ENCODE data around the gene LIX1.
A peak's percentile ranks its signal among the peaks of the same experiment; 100 is the strongest.
"Not testable (repeated sequence)": the region's sequence is repeated elsewhere in the genome, so short reads cannot be mapped to it uniquely, and the experiment has no call there.

Gene LIX1

DNA sequence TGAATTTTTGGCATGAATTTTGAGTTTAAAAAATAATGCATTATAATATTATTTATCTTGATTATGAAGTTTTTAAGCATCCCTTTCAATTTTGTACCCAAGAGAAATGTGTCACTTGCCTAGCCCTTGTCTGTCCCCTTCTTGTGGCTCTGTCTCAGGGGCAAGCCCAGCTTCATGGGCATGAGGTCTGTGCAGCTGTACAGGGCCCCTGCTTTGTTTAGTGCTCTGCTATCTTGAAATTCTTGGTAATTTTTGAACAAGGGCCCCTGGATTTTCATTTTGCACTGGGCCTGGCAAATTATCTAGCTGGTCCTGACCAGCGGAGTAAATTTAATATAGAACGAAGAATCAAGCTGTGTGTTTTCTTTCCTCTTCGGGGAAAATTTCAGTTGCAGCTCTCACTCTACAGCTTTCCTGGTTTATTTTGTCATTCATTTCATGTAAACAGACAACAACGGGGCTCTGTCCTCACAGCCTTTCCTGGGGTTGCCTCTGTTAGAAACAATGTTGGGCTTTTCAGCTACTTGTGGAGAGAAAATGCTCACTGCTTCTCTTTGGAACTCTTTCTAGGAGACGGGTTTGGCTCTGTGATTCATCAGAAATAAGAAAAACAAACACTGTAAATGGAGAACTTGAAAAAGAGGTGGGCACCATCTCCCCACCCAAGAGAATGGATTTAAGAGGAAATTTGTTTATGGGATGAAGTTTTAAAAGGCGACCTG is 41.1 kb downstream of the LIX1 start:
- DNase-seq, result no peak

- peak; percentile 13 for DNase-seq
Measured at GRCh38 chr5:97100476-97100875, 41.9 kb downstream of the LIX1 start.

DNA sequence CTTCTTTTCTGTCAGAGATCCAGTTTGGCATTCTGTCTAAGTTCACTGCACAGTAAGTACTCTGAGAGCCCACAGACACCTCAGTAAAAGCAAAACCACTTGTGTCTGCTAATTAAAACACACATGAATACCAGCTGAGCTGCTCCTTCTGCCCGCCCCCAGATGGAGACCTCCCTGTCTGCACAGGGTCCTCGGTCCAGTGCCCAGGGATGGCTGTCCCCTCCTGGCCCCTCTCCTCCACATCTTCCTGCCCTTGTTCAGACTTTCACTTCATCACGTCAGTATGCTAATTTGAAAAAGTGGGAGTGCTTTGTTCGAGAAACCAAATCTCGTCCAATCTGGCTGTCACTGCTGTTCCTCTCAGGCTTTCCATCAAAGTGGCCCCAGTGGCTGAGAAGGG is 43.5 kb downstream of the LIX1 start:
- DNase-seq, result no peak

- DNase-seq, result no peak
Measured at GRCh38 chr5:97097326-97098230, 44.8 kb downstream of the LIX1 start.

- DNase-seq, result no peak
Measured at GRCh38 chr5:97096846-97097245, 45.6 kb downstream of the LIX1 start.

DNA sequence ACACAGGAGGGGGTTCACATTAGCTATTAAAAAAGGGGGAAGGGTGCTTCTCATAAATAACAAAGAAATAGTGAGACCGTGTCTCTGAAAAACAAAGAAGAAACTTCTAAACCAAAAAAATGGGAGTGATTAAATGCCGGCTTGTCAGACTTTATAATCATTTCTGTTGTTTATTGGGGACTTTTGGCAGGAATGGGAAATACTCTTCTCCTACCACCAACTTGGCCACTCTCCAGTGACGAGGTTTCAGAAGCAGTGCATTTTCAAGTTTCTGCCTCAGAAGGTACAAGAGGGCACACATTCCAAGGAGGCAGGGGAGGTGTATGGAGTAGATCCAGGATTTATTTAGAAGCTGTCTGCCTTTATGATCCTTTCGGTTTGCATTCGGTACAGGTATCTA is 46.2 kb downstream of the LIX1 start:
- peak; percentile 50 for DNase-seq

- no peak for DNase-seq
Measured at GRCh38 chr5:97095318-97095732, 47.1 kb downstream of the LIX1 start.

DNA sequence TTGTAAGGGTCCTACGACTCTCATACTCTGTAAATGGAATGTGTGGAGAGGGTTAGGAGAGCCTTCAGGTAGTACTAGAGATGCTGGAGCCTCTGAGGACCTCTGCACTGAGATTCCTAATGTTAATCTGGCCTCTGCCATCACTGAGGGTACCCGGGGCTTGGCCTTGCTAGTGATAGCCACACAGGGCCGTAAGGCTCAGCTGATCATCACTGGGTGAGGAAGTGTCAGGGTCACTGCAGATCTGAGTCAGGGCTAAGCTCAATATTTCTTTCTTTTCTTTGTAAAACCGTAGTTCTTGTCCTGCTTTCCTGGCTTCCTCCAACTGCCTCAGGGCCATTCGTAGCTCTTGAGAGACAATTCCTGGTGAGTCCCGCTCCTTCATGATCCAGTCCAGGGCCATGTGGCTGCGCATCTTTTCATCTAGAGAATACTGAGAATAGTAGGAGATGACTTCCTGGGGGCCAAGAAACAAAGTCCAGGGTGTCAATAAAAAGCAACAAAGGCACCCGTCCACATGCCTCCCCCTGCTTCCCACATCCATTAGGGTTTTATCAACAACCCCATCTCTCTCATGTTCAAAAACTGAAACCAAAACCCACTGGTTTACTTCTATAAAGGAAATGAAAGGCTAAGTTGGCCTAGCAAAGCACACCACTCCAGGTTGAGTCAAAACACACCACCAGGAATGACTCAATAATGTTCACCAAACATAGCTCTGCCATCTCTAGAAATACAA is 47.7 kb downstream of the LIX1 start:
- no peak for DNase-seq

DNA sequence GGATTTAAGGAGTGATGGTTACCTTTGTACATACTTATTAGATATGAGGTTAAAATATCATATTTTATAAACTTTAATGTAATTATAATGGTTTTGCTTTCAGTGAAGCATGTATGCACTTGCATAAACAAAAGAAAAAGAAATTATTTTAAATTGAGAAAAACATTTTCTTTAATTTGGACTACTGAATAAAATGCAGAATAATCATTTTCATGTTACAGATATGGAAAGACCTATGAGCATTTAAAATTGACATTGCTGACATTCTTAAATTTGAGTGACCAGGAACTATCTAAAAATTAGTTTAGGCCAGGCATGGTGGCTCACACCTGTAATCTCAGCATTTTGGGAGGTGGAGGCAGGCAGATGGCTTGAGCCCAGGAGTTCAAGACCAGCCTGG is 49.2 kb downstream of the LIX1 start:
- DNase-seq, result no peak

GRCh38 chr5:97090944-97091343 is 51.5 kb downstream of the LIX1 start:
- no peak for DNase-seq

- DNase-seq, result no peak
Measured at GRCh38 chr5:97089149-97089801, 53.1 kb downstream of the LIX1 start.

DNA sequence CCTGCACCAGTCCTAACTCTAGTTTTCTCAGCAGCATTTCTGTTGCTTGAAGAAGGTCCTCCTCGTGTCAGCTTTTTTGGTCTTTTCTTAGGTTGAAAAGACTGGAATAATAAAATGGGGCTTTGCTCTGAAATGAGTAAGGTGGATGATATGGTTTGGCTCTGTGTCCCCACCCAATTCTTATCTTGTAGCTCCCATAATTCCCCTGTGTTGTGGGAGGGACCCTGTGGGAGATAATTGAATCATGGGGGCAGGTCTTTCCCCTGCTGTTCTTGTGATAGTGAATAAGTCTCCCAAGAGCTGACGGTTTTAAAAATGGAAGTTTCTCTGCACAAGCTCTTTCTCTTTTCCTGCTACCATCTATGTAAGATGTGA is 53.6 kb downstream of the LIX1 start:
- no peak for DNase-seq

- DNase-seq, result no peak
Measured at GRCh38 chr5:97087138-97087537, 55.3 kb downstream of the LIX1 start.

DNA sequence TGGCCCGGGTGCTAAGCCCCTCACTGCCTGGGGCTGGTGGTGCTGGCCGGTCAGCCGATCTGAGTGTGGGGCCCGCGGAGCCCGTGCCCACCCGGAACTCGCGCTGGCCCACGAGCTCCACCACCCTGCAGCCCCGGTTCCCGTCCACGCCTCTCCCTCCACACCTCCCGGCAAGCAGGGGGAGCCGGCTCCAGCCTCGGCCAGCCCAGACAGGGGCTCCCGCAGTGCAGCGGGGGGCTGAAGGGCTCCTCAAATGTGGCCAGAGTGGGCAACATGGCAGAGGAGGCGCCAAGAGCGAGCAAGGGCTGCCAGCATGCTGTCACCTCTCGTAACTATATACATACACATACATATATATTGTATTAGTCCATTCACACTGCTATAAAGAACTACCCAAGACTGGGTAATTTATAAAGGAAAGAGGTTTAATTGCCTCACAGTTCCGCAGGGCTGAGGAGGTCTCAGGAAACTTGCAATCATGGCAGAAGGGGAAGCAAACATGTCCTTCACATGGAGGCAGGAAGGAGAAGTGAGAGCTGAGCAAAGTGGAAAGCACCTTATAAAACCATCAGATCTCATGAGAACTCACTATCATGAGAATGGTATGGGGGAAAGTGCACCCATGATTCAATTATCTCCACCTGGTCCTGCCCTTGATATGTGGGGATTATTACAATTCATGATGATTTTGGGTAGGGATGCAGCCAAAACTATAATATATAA is 56.8 kb downstream of the LIX1 start:
- DNase-seq, result no peak

DNA sequence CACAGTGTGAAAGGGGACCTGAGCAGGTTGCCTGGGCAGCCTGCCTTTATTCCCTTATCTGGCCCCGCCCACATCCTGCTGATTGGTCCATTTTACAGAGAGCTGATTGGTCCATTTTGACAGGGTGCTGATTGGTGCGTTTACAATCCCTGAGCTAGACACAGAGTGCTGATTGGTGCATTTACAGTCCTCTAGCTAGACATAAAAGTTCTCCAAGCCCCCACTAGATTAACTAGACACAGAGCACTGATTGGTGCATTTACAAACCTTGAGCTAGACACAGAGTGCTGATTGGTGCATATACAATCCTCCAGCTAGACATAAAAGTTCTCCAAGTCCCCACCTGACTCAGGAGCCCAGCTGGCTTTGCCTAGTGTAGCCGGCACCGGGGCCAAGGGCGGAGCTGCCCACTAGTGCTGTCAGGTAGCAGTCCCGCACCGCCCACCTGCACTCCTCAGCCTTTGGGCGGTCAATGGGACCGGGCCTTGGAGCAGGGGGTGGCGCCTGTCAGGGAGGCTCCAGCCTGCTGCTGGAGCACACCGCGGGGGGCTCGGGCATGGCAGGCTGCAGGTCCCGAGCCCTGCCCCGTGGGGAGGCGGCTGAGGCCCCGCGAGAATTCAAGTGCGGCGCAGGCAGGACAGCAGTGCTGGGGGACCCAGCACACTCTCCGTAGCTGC is 57.5 kb downstream of the LIX1 start:
- DNase-seq, result not testable (repeated sequence)

DNA sequence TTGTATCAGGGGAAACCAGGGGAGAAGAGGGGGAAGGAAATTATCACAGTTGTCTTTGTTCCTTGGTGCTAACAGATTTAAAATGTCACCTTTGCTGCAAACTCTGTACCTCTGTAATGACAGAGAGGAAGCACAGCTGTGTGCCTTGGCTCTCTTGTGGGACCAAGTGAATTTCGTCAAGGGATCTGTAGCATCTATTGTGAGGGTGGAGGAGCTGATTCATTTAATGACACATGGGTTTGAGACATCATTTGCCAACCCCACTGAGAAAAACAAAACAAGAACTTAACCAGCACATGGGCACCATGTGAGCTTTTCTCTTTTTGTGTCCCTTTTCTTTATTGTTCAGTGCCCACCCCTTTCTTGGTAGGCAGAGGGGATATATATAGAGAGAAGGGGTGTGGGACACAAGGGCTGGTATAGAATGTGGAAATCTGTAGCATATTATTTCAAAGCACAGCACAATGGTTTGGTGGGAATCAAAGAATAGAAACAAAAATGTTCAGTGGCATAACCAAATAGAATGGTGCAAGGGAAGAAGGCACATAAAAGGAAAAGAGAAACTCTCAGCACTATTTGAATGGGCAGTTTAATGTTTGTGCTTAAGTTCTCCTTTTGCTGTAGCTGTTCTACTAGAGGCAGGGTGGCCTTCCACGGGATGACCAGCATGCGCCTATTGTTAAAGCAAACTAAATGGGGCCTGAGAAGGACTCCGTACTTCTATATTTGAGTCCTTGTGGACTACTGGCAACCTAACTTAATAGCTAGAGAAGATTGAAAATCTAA is 63.3 kb downstream of the LIX1 start:
- DNase-seq, result no peak

- no peak for DNase-seq
Measured at GRCh38 chr5:97077246-97077645, 65.2 kb downstream of the LIX1 start.

GRCh38 chr5:97076098-97076497 is 66.3 kb downstream of the LIX1 start:
- no peak for DNase-seq

- DNase-seq, result peak; percentile 11
Measured at GRCh38 chr5:97075649-97076048, 66.8 kb downstream of the LIX1 start.

- no peak for DNase-seq
Measured at GRCh38 chr5:97074859-97075489, 67.4 kb downstream of the LIX1 start.
